Measurements from ENCODE around the gene N4BP3. TPM values are rescaled to one million over a fixed set of nuclear protein-coding genes. Genes with fewer than 3 reads are reported as not detected.

N4BP3 gene
- 4.1 and 4.5 TPM in 2 replicates for total RNA-seq

DNA sequence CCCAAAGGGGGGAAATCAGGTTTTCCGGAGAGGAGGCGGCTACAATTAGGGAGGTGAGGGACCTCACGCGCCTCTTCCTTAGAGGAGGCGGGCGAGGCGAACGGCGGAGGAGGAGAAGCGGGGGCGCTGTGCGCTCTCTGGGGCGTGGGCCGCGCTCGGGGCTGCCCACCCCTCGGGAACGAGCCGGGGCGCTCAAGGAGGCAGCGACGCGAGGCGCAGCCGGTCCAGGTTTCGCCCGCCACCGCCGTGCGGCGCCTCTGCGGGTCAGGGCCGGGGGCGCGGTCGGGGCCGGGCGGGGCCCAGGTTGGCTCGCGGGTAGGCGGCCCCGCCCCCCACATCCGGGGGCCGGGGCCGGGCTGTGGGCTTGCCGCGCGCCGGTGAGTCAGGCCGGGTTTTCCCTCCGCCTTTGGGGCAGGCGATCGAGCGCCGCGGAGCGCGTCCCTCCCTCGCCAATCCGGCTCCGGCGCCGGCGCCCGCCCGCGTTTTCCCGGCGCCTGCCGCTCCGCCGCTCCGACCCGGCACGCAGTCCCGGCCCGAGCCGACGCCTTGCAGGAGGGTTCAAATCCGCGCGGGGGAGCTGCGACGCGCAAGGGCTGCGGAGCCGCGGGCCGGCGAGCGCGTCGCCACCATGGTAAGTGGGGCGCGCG is at the start of gene N4BP3:
TSS of gene N4BP3 (plus strand) at position 392 of the 647 bp plus-strand sequence. CDS start 6,052 bp downstream, outside the sequence.
- no peak for FAIRE-seq

GRCh38 chr5:178067755-178068154 is 45.6 kb upstream of the N4BP3 start:
- Histone ChIP-seq H3K36me3 (ENCODE audit: control insufficient read depth, insufficient read depth, low read length) (no peaks in the 10 kb centered on the region), H3K27me3 (ENCODE audit: control insufficient read depth, insufficient read depth, low read length) (no peaks in the 10 kb centered on the region), H3K4me3 (ENCODE audit: low read depth, low read length) (no peak overlapping the region)
- FAIRE-seq: no peak
- TF ChIP-seq, protein P1, sequence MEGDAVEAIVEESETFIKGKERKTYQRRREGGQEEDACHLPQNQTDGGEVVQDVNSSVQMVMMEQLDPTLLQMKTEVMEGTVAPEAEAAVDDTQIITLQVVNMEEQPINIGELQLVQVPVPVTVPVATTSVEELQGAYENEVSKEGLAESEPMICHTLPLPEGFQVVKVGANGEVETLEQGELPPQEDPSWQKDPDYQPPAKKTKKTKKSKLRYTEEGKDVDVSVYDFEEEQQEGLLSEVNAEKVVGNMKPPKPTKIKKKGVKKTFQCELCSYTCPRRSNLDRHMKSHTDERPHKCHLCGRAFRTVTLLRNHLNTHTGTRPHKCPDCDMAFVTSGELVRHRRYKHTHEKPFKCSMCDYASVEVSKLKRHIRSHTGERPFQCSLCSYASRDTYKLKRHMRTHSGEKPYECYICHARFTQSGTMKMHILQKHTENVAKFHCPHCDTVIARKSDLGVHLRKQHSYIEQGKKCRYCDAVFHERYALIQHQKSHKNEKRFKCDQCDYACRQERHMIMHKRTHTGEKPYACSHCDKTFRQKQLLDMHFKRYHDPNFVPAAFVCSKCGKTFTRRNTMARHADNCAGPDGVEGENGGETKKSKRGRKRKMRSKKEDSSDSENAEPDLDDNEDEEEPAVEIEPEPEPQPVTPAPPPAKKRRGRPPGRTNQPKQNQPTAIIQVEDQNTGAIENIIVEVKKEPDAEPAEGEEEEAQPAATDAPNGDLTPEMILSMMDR (IDR thresholded peaks at IDR 0.05; ENCODE audit: insufficient read depth, low read length, severe bottlenecking): no peak
- no peak for DNase-seq (ENCODE audit: low read depth)

More for the DNA sequence above, at the start of gene N4BP3:
- Histone ChIP-seq H3K4me3 (ENCODE audit: low read depth, low read length) (peak within 1 kb of the TSS; percentile 53), H3K36me3 (ENCODE audit: control insufficient read depth, insufficient read depth, low read length) (no peaks in the 10 kb centered on the region), H3K27me3 (ENCODE audit: control insufficient read depth, insufficient read depth, low read length) (peaks cover 3% of the 10 kb centered on the region)
- TF ChIP-seq, protein P1 (IDR thresholded peaks at IDR 0.05; ENCODE audit: insufficient read depth, low read length, severe bottlenecking): no peak
- DNase-seq (ENCODE audit: low read depth): peak; percentile 61

- H3K36me3 ChIP-seq (ENCODE audit: control insufficient read depth, insufficient read depth, low read length): no peaks in the 10 kb centered on the region
- no peak for FAIRE-seq
- TF ChIP-seq, protein P1 (IDR thresholded peaks at IDR 0.05; ENCODE audit: insufficient read depth, low read length, severe bottlenecking): no peak
- H3K27me3 ChIP-seq (ENCODE audit: control insufficient read depth, insufficient read depth, low read length): no peaks in the 10 kb centered on the region
- no peak overlapping the region for H3K4me3 ChIP-seq (ENCODE audit: low read depth, low read length)
- DNase-seq (ENCODE audit: low read depth): no peak
Observed at GRCh38 chr5:178068293-178068692, 45.0 kb upstream of the N4BP3 start.

DNA sequence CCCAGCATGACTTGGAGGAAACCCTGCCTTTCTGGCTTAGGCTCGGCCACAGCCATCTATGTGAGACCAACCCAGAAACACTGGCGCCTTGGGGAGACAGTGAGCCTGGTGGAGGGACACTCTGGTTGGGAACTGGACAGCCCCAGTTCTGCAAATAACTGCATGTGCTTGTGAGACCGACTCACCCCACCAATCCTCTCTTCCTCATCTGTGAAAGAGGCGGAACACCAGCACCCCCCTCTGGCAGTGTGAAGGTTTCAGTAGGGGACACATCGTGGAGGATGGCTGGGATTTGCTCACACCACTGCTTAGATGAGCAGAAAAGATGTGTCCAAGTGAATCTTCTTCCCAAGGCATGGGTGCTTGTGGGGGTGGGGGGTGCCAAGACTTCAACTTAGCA is 43.4 kb upstream of the N4BP3 start:
- TF ChIP-seq, protein P1 (IDR thresholded peaks at IDR 0.05; ENCODE audit: insufficient read depth, low read length, severe bottlenecking): peak; percentile 55
- no peak overlapping the region for H3K4me3 ChIP-seq (ENCODE audit: low read depth, low read length)
- no peaks in the 10 kb centered on the region for H3K36me3 ChIP-seq (ENCODE audit: control insufficient read depth, insufficient read depth, low read length)
- no peaks in the 10 kb centered on the region for H3K27me3 ChIP-seq (ENCODE audit: control insufficient read depth, insufficient read depth, low read length)
- no peak for FAIRE-seq
- DNase-seq (ENCODE audit: low read depth): peak; percentile 34

GRCh38 chr5:178071108-178071507 is 42.2 kb upstream of the N4BP3 start:
- H3K36me3 ChIP-seq (ENCODE audit: control insufficient read depth, insufficient read depth, low read length): no peaks in the 10 kb centered on the region
- TF ChIP-seq, protein P1 (IDR thresholded peaks at IDR 0.05; ENCODE audit: insufficient read depth, low read length, severe bottlenecking): no peak
- FAIRE-seq (no peak), DNase-seq (ENCODE audit: low read depth) (no peak)
- H3K4me3 ChIP-seq (ENCODE audit: low read depth, low read length): no peak overlapping the region
- peaks cover 3% of the 10 kb centered on the region for H3K27me3 ChIP-seq (ENCODE audit: control insufficient read depth, insufficient read depth, low read length)

DNA sequence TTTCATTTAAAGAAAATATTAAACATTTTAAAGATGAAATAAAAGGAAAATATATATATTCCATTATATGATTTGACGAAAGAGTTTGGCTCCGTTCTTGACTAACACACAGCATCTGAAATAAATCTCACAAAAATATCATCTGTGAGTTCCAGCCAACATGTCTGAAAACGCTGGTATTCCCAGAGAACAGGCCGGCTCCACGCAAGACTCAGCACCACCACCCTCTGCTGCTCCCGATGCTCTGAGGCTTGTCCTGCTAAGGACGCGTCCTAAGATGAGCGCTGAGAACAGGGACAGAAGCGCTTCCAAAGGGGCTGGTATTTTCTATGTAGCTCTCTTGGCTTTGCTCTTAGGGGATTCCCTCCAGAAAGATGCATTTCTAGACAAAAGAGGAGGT is 40.6 kb upstream of the N4BP3 start:
- Histone ChIP-seq H3K36me3 (ENCODE audit: control insufficient read depth, insufficient read depth, low read length) (no peaks in the 10 kb centered on the region), H3K27me3 (ENCODE audit: control insufficient read depth, insufficient read depth, low read length) (peaks cover 3% of the 10 kb centered on the region), H3K4me3 (ENCODE audit: low read depth, low read length) (no peak overlapping the region)
- FAIRE-seq (no peak), DNase-seq (ENCODE audit: low read depth) (no peak)
- TF ChIP-seq, protein P1 (IDR thresholded peaks at IDR 0.05; ENCODE audit: insufficient read depth, low read length, severe bottlenecking): no peak
